GM21526 (cell line): ENCODE data around the gene ZNF503.

Source experiments
- ATAC-seq: cut with Tn5 transposase; IDR thresholded peaks from one replicate; pipeline ENCODE4 v1.9.1; 2021; ENCODE audit warnings: moderate library complexity; ENCODE audit not compliant: unreplicated experiment, low FRiP score

ZNF503 gene

GRCh38 chr10:75358835-75359421 is 42.6 kb downstream of the ZNF503 start:
- ATAC-seq = no peak

DNA sequence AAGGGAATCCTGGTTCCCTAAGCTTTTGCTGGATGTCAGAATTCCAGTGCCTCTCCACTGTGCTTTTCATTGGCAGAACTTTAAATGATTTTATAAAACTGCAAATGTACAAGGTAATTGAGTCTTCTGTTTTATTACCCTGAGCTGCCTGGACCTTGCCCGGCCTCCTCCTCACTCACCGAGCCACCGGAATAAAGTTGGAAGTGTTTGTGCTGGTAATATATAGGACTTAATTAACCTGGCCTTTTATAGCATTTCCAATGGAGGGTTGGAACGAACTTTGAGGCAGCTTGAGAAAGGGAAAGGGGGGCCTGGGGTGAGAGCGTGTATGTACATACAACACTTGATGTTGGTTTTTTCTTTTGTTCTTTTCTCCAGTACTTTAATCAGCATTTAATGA is 43.4 kb downstream of the ZNF503 start:
- no peak for ATAC-seq

DNA sequence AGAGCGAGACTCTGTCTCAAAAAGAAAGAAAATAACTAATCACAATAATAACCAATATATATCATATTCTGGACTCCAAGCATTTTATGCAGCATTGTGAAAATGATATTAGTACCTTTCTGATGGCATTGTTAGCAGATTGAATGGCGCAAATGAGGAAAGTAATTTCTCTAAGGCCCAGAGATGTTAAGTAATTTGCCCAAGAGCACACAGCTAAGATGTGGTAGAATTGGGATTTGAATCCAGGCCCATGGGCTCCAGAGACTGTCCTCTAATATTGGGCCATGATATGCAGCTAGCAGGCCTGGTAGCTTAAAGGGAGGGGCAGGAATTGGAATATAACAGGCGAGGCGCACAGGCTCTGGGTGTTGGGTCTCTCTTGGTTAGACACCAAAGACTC is 44.1 kb downstream of the ZNF503 start:
- ATAC-seq = no peak

GRCh38 chr10:75356484-75356883 is 45.1 kb downstream of the ZNF503 start:
- ATAC-seq = no peak

- ATAC-seq = no peak
These were observed 45.9 kb downstream of the ZNF503 start for GRCh38 chr10:75355706-75356105.

DNA sequence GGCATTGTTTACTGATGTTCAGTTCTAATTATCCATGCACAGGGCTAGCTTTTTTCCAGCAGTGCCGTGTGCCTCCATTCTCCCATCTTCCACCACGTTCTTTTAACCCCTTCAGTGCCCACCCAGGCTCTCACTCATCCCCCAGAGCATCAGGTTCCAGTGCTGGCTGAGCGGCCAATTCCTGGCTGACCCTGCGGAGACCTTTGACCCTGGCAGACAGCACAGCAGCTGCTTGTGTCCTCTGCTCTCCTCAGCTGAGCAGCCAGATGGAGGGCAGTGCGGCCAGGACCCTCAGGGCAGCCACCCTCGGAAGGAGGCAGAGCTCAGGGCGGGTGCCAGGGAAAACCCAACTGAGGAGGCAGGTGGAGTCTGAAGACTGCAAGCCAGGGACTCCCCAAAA is 48.4 kb downstream of the ZNF503 start:
- ATAC-seq = no peak

DNA sequence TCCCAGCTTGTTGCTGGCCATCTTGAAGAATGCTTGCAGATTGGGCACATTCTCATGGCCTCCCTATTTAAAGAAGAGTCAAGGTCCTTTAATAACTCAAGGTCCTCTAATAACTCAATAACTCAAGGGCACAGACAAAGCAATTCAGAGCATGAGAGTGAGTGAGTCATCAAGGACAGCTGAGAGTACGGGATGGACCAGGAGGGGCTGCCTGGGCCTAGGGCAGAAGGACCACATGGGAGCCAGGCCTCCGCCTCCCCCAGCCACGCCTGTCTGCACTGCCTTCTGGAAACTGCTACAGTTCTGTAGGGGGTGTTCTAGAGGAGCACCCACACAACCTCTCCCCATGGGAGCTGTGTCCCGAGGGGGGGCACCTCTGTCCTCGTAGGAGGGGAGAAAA is 48.9 kb downstream of the ZNF503 start:
- no peak for ATAC-seq

DNA sequence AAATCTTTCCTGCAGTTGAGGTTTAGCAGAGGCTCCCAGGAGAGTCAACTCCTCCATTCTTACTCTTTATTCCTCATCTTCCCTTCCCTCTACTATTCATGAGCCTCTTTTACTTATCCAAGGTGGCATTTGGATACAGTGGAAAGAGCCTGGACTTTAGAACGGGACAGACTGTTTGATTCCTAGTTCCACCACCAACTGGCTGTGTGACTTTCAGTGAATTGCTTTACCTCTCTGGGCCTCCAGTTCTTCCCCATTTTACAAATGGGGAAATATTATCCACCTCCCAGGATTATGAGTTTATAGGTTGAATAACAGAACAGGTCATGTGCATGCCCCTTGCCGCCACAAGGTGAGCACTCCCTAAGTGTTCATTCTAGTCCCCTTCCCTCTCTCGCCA is 49.9 kb downstream of the ZNF503 start:
- no peak for ATAC-seq

GRCh38 chr10:75350791-75351190 is 50.8 kb downstream of the ZNF503 start:
- no peak for ATAC-seq
